ENCODE measurements around the gene CCDC150. TPM values are rescaled to one million over a fixed set of nuclear protein-coding genes. Genes with fewer than 3 reads are reported as not detected.

The CCDC150 gene
- total RNA-seq, 2 donors from 2014 or later = 0.56 TPM; not detected in 1

DNA sequence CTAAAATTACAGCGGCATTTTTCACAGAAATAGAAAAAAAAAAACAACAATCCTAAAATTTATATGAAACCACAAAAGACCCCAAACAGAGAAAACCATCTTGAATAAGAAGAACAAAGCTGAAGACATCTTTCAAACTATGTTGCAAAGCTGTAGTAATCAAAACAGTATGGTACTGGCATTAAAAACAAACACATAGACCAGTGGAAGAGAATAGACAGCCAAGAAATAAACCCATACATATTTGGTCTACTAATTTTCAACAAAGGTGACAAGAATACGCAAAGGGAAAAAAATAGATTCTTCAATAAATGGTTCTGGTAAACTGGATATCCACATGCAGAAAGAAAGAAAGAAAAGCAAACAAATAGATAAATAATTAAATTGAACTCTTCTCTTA, 9.0 kb upstream of the CCDC150 start:
- no peaks in the 10 kb centered on the region for H3K27me3 ChIP-seq (replicated peaks; ENCODE audit: insufficient read depth)
- peaks cover 4 to 11% of the 10 kb centered on the region in 2 donors for H3K4me1 ChIP-seq (ENCODE audit: control insufficient read depth in 1 of 2, low read depth in 2 of 2)
- TF ChIP-seq, protein P1, sequence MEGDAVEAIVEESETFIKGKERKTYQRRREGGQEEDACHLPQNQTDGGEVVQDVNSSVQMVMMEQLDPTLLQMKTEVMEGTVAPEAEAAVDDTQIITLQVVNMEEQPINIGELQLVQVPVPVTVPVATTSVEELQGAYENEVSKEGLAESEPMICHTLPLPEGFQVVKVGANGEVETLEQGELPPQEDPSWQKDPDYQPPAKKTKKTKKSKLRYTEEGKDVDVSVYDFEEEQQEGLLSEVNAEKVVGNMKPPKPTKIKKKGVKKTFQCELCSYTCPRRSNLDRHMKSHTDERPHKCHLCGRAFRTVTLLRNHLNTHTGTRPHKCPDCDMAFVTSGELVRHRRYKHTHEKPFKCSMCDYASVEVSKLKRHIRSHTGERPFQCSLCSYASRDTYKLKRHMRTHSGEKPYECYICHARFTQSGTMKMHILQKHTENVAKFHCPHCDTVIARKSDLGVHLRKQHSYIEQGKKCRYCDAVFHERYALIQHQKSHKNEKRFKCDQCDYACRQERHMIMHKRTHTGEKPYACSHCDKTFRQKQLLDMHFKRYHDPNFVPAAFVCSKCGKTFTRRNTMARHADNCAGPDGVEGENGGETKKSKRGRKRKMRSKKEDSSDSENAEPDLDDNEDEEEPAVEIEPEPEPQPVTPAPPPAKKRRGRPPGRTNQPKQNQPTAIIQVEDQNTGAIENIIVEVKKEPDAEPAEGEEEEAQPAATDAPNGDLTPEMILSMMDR (IDR thresholded peaks at IDR 0.05) = no peak
- no peaks in the 10 kb centered on the region for H3K36me3 ChIP-seq
- H3K4me3 ChIP-seq = no peak overlapping the region
- no peak for DNase-seq (ENCODE audit: low spot score)
- no peak overlapping the region for H3K27ac ChIP-seq
- no peaks in the 10 kb centered on the region for H3K9me3 ChIP-seq
- no peak for ATAC-seq (ENCODE audit: insufficient number of reproducible peaks, low FRiP score, low read depth)

DNA sequence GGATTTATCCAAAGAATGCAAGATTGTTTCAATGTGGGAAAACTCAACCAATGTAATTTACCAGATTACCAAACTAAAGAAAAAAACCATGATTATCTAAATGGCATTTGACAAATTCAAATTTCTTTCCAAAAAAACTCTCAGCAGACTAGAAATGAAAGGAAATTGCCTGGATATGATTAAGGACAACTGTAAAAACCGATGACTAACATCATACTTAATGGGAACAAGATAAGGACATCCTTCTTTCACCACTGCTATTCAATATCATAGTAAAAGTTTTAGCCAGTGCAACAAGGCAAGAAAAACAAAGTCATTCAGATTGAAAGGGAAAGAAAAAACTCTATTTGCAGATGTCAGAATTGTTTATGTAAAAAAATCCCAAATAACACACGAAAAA, 4.4 kb upstream of the CCDC150 start:
- DNase-seq (ENCODE audit: low spot score) (no peak), ATAC-seq (ENCODE audit: insufficient number of reproducible peaks, low FRiP score, low read depth) (no peak)
- Histone ChIP-seq H3K4me1 (ENCODE audit: control insufficient read depth in 1 of 2, low read depth in 2 of 2) (peaks cover 0 to 4% of the 10 kb centered on the region in 2 donors), H3K36me3 (no peaks in the 10 kb centered on the region), H3K4me3 (no peak overlapping the region), H3K27me3 (replicated peaks; ENCODE audit: insufficient read depth) (no peaks in the 10 kb centered on the region), H3K9me3 (no peaks in the 10 kb centered on the region), H3K27ac (no peak overlapping the region)
- TF ChIP-seq, protein P1 (IDR thresholded peaks at IDR 0.05) = no peak

DNA sequence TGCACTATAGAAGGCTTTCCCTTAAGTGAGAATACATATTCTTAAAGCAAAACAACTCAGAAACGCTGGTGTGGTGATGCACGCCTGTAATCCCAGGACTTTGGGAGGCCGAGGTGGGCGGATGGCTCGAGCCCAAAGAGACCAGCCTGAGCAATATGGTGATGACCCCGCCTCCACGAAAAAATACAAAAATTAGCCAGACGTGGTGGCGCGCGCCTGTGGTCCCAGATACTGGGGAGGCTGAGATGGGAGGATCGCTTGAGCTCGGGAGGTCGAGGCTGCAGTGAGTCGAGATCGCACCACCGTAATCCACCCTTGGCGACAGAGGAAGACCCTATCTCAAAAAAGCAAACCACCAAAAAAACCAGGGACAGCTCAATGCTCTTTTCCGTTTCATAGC, 750 bp upstream of the CCDC150 start:
- DNase-seq (ENCODE audit: low spot score) = no peak
- peak overlapping the region; percentile 71 for H3K4me3 ChIP-seq

DNA sequence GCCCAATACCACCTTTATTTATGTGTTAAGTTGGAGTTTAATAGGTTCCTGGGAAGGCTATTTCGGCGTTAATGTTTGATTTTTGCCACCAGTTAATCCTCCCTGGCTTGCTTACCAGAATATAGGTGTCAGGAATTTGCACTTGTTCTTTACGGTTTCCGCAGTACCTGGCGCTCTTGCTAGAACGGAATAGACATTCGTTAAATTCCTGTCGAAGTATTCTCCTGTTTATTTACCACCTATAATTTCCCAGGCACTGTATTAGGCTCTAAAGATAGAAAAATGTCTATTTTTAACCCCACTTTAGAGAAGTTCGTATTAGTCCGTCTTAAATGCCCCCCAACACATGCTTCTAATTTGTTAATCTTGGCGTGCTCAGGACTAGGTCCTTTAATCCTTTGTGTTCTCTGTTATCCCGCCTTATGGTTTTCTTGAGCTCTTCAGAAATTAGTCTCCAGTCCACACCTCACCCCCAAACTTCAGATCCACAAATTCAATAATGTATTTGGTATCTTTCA, 575 bp downstream of the CCDC150 start:
- no peaks in the 10 kb centered on the region for H3K27me3 ChIP-seq (replicated peaks; ENCODE audit: insufficient read depth)
- TF ChIP-seq, protein P1 (IDR thresholded peaks at IDR 0.05) = no peak
- no peaks in the 10 kb centered on the region for H3K9me3 ChIP-seq
- no peak for DNase-seq (ENCODE audit: low spot score)
- no peak overlapping the region for H3K27ac ChIP-seq
- no peaks in the 10 kb centered on the region for H3K36me3 ChIP-seq
- no peak for ATAC-seq (ENCODE audit: insufficient number of reproducible peaks, low FRiP score, low read depth)
- H3K4me3 ChIP-seq = peak overlapping the region; percentile 71
- peaks cover 0 to 4% of the 10 kb centered on the region in 2 donors for H3K4me1 ChIP-seq (ENCODE audit: control insufficient read depth in 1 of 2, low read depth in 2 of 2)

More for the DNA sequence above, 750 bp upstream of the CCDC150 start:
- H3K27ac ChIP-seq = no peak overlapping the region
- ATAC-seq (ENCODE audit: insufficient number of reproducible peaks, low FRiP score, low read depth) = no peak
- H3K36me3 ChIP-seq = no peaks in the 10 kb centered on the region
- TF ChIP-seq, protein P1 (IDR thresholded peaks at IDR 0.05) = no peak
- H3K9me3 ChIP-seq = no peaks in the 10 kb centered on the region
- H3K27me3 ChIP-seq (replicated peaks; ENCODE audit: insufficient read depth) = no peaks in the 10 kb centered on the region
- peaks cover 0 to 4% of the 10 kb centered on the region in 2 donors for H3K4me1 ChIP-seq (ENCODE audit: control insufficient read depth in 1 of 2, low read depth in 2 of 2)

DNA sequence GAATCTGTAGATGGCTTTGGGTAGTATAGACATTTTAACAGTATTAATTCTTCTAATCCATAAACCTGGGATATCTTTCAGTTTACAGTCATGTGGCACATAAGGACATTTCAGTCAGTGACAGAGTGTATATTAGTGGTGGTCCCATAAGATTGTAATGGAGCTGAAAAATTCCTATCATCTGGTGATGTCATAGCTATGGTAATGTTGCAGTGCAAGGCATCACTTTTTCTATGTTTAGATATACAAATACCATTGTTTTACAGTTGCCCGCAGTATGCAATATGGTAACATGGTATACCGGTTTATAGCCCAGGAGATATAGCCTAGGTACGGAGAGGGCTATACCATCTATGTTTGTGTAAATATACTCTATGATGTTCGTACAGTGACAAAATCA, 9.7 kb downstream of the CCDC150 start:
- TF ChIP-seq, protein P1 (IDR thresholded peaks at IDR 0.05) = no peak

More for the DNA sequence above, 9.7 kb downstream of the CCDC150 start:
- H3K27ac ChIP-seq = no peak overlapping the region
- H3K4me3 ChIP-seq = no peak overlapping the region
- no peaks in the 10 kb centered on the region for H3K27me3 ChIP-seq (replicated peaks; ENCODE audit: insufficient read depth)
- ATAC-seq (ENCODE audit: insufficient number of reproducible peaks, low FRiP score, low read depth) (no peak), DNase-seq (ENCODE audit: low spot score) (no peak)
- H3K4me1 ChIP-seq (ENCODE audit: control insufficient read depth in 1 of 2, low read depth in 2 of 2) = no peaks in the 10 kb centered on the region
- peaks cover 28% of the 10 kb centered on the region for H3K9me3 ChIP-seq
- no peaks in the 10 kb centered on the region for H3K36me3 ChIP-seq

All from thoracic aorta (tissue), 2 donors.